Sigmoid colon (tissue), 7 donors: ENCODE measurements around the gene EPHA1. TPM values are rescaled to one million over a fixed set of nuclear protein-coding genes. Genes with fewer than 3 reads are reported as not detected.

ENCODE experiments used
- DNase-seq: peaks from one replicate; pipeline ENCODE4 v3.0.0-alpha.2; 2019
- H3K27ac ChIP-seq, 4 donors: fragments of 200-600 bp; sonication (generic); one replicate each; pipeline ENCODE4 v1.5.1; 2016 to 2019; ENCODE audit warnings: mild to moderate bottlenecking in 1 of 4
- H3K27me3 ChIP-seq, 3 donors: fragments of 200-600 bp; sonication (generic); one replicate each; pipeline ENCODE4 v1.5.1; 2019; ENCODE audit warnings: mild to moderate bottlenecking in 1 of 3
- H3K36me3 ChIP-seq, 4 donors: fragments of 200-600 bp; sonication (generic); one replicate each; pipeline ENCODE4 v1.5.1; 2016 to 2019
- H3K4me1 ChIP-seq, 4 donors: fragments of 200-600 bp; sonication (generic); one replicate each; pipeline ENCODE4 v1.5.1; 2017 to 2019
- H3K4me3 ChIP-seq, 4 donors: fragments of 200-600 bp; sonication (generic); one replicate each; pipeline ENCODE4 v1.5.1; 2017 to 2019; ENCODE audit warnings: mild to moderate bottlenecking in 2 of 4, moderate library complexity in 1 of 4
- H3K9me3 ChIP-seq, 4 donors: fragments of 200-600 bp in 3 of 4; sonication (generic) in 3 of 4; one replicate each; pipeline versions ENCODE4 v1.5.1 to v1.6.1; 2013 to 2019
- EP300 ChIP-seq, 4 donors: sonication (generic); formaldehyde crosslinking; IDR thresholded peaks; one replicate each; pipeline ENCODE4 v1.6.1; 2017; ENCODE audit warnings: antibody characterized with exemption in 4 of 4
- POLR2A ChIP-seq, 2 donors: fragments of 450-650 bp; IDR thresholded peaks; one replicate each; pipeline ENCODE4 v1.6.1; 2016; ENCODE audit warnings: antibody characterized with exemption in 2 of 2, mild to moderate bottlenecking in 2 of 2, moderate library complexity in 2 of 2
- POLR2AphosphoS5 ChIP-seq, 4 donors: sonication (generic); formaldehyde crosslinking; IDR thresholded peaks; one replicate each; pipeline ENCODE4 v1.6.1; 2017; ENCODE audit warnings: antibody characterized with exemption in 4 of 4
- WGBS, 2 donors: extraction: QIAGEN DNeasy Blood & Tissue Kit; methylation state at CpG; one replicate each; pipeline ENCODE4 v1.1.7; 2013; 5-methylcytosine and 5-hydroxymethylcytosine counted together
- intact Hi-C: fragments of 100-400 bp; cut with DNase I; formaldehyde crosslinking; loops from one replicate; pipeline ENCODE4 v1.15.1; 2023
- polyA plus RNA-seq, 3 donors: library from polyadenylated mRNA; stranded (reverse); fragments of 200-250 nt; gene quantifications; one replicate each; pipeline ENCODE4 v1.2.3, GENCODE V29; 2013
- total RNA-seq, 4 donors: library from RNA; depleted of rRNA; stranded (reverse); fragments of >200 nt; gene quantifications; one replicate each; pipeline ENCODE4 v1.1.0, GENCODE V29; 2016
- TF ChIP-seq, protein P1 (sequence below), 4 experiments: fragments of 450-650 bp in 3 of 4; fragments of 200-600 bp in 1 of 4; IDR thresholded peaks; one replicate each; pipeline ENCODE4 v1.5.1; 2016 to 2019; ENCODE audit warnings: antibody characterized with exemption in 4 of 4, mild to moderate bottlenecking in 3 of 4, moderate library complexity in 2 of 4
- donor health status: healthy with polysubstance abuse.
- donor health status: Bipolar disorder and iron deficiency.
- donor health status: healthy.

EPHA1 gene
- total and polyA plus RNA-seq, 7 donors: 0.14 to 10.2 (median 1.5) TPM; not detected in 2

DNA sequence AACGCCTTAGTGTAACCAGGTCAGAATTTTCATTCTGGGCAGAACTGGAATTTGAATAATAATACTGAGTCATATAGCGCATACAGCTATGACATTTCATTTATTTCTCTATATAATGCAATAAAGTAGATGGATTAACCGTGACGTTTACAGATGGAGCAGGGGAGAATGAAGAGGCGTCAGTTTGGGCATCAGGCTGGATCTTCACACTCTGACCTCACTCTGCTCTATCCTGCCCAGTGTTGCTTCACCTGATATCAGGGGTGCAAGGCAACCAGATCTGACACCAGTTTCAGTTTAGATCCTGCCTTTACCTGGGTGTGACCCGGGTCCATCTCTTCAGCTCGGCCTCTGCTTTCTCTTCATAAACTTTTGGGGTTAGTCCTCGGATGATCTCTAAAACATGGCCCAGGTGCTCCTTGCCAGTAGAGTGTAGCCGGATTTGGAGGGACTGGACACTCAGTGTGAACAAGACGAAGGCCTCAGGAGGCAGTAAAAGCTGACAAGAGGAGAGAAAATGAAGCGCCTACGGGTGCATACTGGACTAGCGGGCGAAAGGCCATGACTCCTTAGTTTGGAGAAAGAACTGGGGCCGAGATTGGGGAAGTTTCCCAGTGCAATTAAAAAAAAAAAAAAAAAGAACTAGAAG, 28.9 kb downstream of the EPHA1 start:
- TF ChIP-seq POLR2AphosphoS5 (IDR thresholded peaks at IDR 0.05): no peak
- no peak for DNase-seq
- intact Hi-C loops: loop anchor here (5.0 to 10.0 kb wide), 5 partner anchors 38 to 525 kb away; partner anchors contain the start of genes CASP2, EPHB6, GSTK1 and TCAF1
- H3K27ac ChIP-seq: peak overlapping the region; percentile 97 to 100 (median 100)
- no peaks in the 10 kb centered on the region for H3K9me3 ChIP-seq
- peak overlapping the region; percentile 82 to 100 (median 91) for H3K4me3 ChIP-seq
- H3K4me1 ChIP-seq: peaks cover 0 to 71% (median 60%) of the 10 kb centered on the region in 4 donors
- H3K27me3 ChIP-seq: no peaks in the 10 kb centered on the region
- WGBS, 2 donors: 16 to 27% methylated on average over 15 of the region's 15 CpGs
- peaks cover 0 to 15% (median 4%) of the 10 kb centered on the region in 4 donors for H3K36me3 ChIP-seq

DNA sequence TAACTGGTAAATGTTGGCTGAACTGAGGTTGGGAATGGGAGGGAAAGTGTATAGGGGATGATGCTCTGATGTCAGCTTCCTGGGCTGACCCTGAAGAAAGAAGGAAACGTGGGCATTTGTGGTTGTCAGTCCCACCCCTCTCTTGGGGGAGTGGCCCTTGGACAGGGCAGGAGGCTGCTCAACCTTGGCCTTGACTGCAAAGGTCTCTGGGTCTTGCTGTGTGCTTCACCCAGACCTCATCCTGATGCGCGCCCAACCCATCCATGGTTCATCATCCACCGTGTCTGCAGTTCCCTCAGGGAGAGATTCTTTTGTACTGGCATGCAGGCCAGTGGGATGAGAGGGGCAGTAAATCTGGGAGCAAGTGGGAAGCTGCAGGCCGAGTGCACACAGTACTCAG, 32.3 kb downstream of the EPHA1 start:
- DNase-seq: no peak
- Histone ChIP-seq H3K36me3 (no peaks in the 10 kb centered on the region), H3K4me3 (no peak overlapping the region), H3K4me1 (peaks cover 0 to 54% (median 34%) of the 10 kb centered on the region in 4 donors), H3K27ac (peak overlapping the region in 3 of 4 donors; percentile 97 to 100 (median 100)), H3K27me3 (no peaks in the 10 kb centered on the region), H3K9me3 (no peaks in the 10 kb centered on the region)
- intact Hi-C loops: no loop called here
- 71 to 74% methylated on average over 5 of the region's 5 CpGs for WGBS, 2 donors
- TF ChIP-seq, protein P1, sequence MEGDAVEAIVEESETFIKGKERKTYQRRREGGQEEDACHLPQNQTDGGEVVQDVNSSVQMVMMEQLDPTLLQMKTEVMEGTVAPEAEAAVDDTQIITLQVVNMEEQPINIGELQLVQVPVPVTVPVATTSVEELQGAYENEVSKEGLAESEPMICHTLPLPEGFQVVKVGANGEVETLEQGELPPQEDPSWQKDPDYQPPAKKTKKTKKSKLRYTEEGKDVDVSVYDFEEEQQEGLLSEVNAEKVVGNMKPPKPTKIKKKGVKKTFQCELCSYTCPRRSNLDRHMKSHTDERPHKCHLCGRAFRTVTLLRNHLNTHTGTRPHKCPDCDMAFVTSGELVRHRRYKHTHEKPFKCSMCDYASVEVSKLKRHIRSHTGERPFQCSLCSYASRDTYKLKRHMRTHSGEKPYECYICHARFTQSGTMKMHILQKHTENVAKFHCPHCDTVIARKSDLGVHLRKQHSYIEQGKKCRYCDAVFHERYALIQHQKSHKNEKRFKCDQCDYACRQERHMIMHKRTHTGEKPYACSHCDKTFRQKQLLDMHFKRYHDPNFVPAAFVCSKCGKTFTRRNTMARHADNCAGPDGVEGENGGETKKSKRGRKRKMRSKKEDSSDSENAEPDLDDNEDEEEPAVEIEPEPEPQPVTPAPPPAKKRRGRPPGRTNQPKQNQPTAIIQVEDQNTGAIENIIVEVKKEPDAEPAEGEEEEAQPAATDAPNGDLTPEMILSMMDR (IDR thresholded peaks at IDR 0.05): no peak
- TF ChIP-seq POLR2AphosphoS5 (IDR thresholded peaks at IDR 0.05): peak in 1 of 4 donors; percentile 40

DNA sequence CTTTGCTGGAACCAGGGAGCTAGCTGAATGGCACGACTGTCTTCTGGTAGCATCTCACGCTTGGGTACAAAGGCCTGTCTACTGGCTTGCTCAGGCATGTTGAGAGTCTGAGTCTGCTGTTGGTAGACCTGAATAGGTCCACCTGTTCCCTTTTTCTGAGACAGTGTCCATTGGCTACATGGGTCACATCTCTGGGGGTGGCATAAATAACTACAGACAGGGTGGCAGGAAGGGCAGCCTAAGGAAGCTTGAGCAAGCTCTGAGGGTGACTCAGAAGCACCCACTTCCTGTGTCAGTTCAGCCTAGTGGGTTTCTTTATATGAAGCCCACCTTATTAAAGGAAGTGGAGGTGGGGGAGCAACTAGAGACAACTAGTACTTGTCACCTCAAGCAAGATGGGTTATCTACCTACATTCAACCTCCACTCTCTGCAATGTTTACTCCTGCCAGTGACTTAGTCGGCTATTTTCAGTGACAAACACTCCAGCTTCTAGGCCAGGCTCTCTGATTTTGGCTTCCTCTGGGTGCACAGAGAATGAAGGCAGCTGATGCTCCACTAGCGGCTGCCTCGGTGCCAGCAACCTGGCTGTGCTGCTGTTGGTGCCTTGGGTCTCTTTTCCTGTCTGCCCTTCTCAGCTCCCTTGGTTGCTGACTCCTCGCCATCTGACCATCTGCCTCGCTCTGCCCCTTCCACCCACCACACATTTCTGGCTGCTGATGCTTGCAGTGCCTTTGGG, 33.2 kb downstream of the EPHA1 start:
- Histone ChIP-seq H3K27me3 (no peaks in the 10 kb centered on the region), H3K4me3 (no peak overlapping the region), H3K9me3 (no peaks in the 10 kb centered on the region), H3K36me3 (no peaks in the 10 kb centered on the region), H3K4me1 (peaks cover 0 to 54% (median 34%) of the 10 kb centered on the region in 4 donors), H3K27ac (peak overlapping the region in 3 of 4 donors; percentile 97 to 100 (median 100))
- WGBS, 2 donors: 62 to 85% methylated on average over 7 of the region's 7 CpGs
- no peak for DNase-seq
- intact Hi-C loops: no loop called here
- TF ChIP-seq, protein P1 (IDR thresholded peaks at IDR 0.05): no peak
- no peak for TF ChIP-seq POLR2A (IDR thresholded peaks at IDR 0.05)
- TF ChIP-seq EP300 (IDR thresholded peaks at IDR 0.05): no peak
- no peak for TF ChIP-seq POLR2AphosphoS5 (IDR thresholded peaks at IDR 0.05)

DNA sequence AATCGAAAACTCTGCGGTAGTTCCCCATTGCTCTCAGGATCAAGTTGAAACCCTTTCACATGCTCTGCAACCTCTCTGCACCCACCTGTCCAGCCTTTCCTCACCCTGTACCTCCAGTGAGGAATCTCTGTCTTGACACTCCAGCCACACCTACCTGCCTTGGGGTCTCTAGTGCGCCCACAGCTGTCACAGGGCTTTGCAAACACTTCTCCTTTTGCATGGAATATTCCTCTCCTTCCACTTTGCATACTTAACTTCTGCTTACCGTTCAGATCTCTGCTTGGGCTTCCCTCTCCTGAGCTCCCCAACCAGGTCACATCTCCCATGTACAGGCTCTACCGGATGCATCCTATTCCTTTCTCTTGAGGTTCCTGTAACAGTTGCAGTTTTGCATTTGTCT, 34.1 kb downstream of the EPHA1 start:
- DNase-seq: no peak
- intact Hi-C loops: no loop called here
- peaks cover 0 to 49% (median 30%) of the 10 kb centered on the region in 4 donors for H3K4me1 ChIP-seq
- no peak overlapping the region for H3K27ac ChIP-seq
- WGBS, 2 donors: 77 to 90% methylated on average over 5 of the region's 5 CpGs
- no peak overlapping the region for H3K4me3 ChIP-seq
- no peaks in the 10 kb centered on the region for H3K27me3 ChIP-seq
- H3K9me3 ChIP-seq: no peaks in the 10 kb centered on the region
- no peaks in the 10 kb centered on the region for H3K36me3 ChIP-seq
- TF ChIP-seq POLR2A (IDR thresholded peaks at IDR 0.05): no peak
- no peak for TF ChIP-seq POLR2AphosphoS5 (IDR thresholded peaks at IDR 0.05)

DNA sequence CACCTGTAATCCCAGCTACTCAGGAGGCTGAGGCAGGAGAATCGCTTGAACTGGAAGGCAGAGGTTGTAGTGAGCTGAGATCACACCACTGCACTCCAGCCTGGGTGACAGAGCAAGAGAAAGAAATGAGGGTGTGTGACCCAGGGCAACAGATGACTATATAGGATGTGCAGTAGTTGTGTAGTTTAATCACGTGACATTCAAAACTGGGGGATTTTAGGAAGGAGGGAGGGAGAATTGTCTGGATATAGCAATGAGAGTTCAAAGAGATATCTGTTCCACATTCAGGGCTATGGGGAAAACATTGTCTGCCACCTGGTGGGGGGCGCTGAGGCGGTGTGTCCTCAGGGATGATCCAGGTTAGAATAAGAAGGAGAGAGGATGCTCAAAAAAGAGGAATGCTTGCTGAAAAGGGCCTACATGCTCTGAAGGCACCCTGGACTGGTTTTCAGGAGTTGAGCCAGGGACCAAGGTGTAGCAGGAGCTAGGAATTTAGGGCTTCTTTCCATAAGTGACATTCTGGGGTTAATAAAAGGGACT, 35.3 kb downstream of the EPHA1 start:
- 88 to 90% methylated on average over 4 of the region's 4 CpGs for WGBS, 2 donors
- intact Hi-C loops: no loop called here
- no peak for DNase-seq

More for the DNA sequence above, 35.3 kb downstream of the EPHA1 start:
- Histone ChIP-seq H3K36me3 (no peaks in the 10 kb centered on the region), H3K4me3 (no peak overlapping the region), H3K4me1 (peaks cover 0 to 44% (median 21%) of the 10 kb centered on the region in 4 donors), H3K9me3 (no peaks in the 10 kb centered on the region), H3K27ac (no peak overlapping the region), H3K27me3 (no peaks in the 10 kb centered on the region)
- no peak for TF ChIP-seq POLR2A (IDR thresholded peaks at IDR 0.05)
- TF ChIP-seq POLR2AphosphoS5 (IDR thresholded peaks at IDR 0.05): no peak
- no peak for TF ChIP-seq EP300 (IDR thresholded peaks at IDR 0.05)
- TF ChIP-seq, protein P1 (IDR thresholded peaks at IDR 0.05): no peak
